Breast epithelium (tissue), 4 donors: ENCODE data around the gene SLC16A12. TPM values are rescaled to one million over a fixed set of nuclear protein-coding genes. Genes with fewer than 3 reads are reported as not detected.
A peak's percentile ranks its signal among the peaks of the same experiment; 100 is the strongest.

Source experiments
- DNase-seq, 2 donors: peaks; one replicate each; pipeline ENCODE4 v3.0.0-alpha.2; 2019; ENCODE audit warnings: low spot score in 2 of 2
- H3K27ac ChIP-seq, 2 donors: fragments of 200-600 bp; sonication (generic) in 1 of 2; one replicate each; pipeline ENCODE4 v1.5.1; 2016 to 2019; ENCODE audit warnings: mild to moderate bottlenecking in 1 of 2
- H3K27me3 ChIP-seq, 2 donors: fragments of 200-600 bp; sonication (generic) in 1 of 2; one replicate each; pipeline versions ENCODE4 v1.5.1 to v1.6.0; 2017 to 2019; ENCODE audit warnings: control low read depth in 1 of 2, mild to moderate bottlenecking in 1 of 2
- H3K36me3 ChIP-seq: fragments of 200-600 bp; one replicate; pipeline ENCODE4 v1.5.1; 2019
- H3K4me1 ChIP-seq, 2 donors: fragments of 200-600 bp; sonication (generic); one replicate each; pipeline ENCODE4 v1.5.1; 2016 to 2019; ENCODE audit warnings: control low read depth in 1 of 2
- H3K4me3 ChIP-seq, 3 donors: fragments of 200-600 bp; sonication (generic); 1 replicate in 2 of 3; 2 replicates in 1 of 3; pipeline ENCODE4 v1.5.1; 2016 to 2019; ENCODE audit warnings: mild to moderate bottlenecking in 3 of 3, moderate library complexity in 2 of 3
- H3K9me3 ChIP-seq, 2 donors: fragments of 200-600 bp; sonication (generic) in 1 of 2; one replicate each; pipeline ENCODE4 v1.5.1; 2016 to 2019; ENCODE audit warnings: control low read depth in 1 of 2
- CTCF ChIP-seq, 3 donors: fragments of 450-650 bp; IDR thresholded peaks; one replicate each; pipeline ENCODE4 v1.5.1; 2016 to 2017; ENCODE audit warnings: antibody characterized with exemption in 3 of 3, mild to moderate bottlenecking in 3 of 3, moderate library complexity in 3 of 3
- POLR2A ChIP-seq: fragments of 450-650 bp; IDR thresholded peaks from one replicate; pipeline ENCODE4 v1.6.1; 2016; ENCODE audit warnings: antibody characterized with exemption, mild to moderate bottlenecking, moderate library complexity
- POLR2AphosphoS5 ChIP-seq, 3 donors: sonication (generic); formaldehyde crosslinking; IDR thresholded peaks; one replicate each; pipeline ENCODE4 v1.6.1; 2017; ENCODE audit warnings: antibody characterized with exemption in 3 of 3
- intact Hi-C: fragments of 100-400 bp; cut with DNase I; formaldehyde crosslinking; loops from one replicate; pipeline ENCODE4 v1.15.1; 2023; ENCODE audit warnings: low total_unique reads
- total RNA-seq, 3 donors: library from RNA; depleted of rRNA; stranded (reverse); fragments of >200 nt; gene quantifications; one replicate each; pipeline ENCODE4 v1.1.0, GENCODE V29; 2016

Gene SLC16A12
- total RNA-seq, 3 donors from 2014 or later, result 2.6 to 4.8 (median 3.4) TPM

- Histone ChIP-seq H3K4me3 (no peak overlapping the region), H3K27ac (peak overlapping the region; percentile 66 to 79), H3K27me3 (no peaks in the 10 kb centered on the region), H3K36me3 (no peaks in the 10 kb centered on the region), H3K9me3 (no peaks in the 10 kb centered on the region), H3K4me1 (peaks cover 10 to 14% of the 10 kb centered on the region in 2 donors)
- intact Hi-C loops, result no loop called here
- TF ChIP-seq CTCF (IDR thresholded peaks at IDR 0.05) (no peak), POLR2AphosphoS5 (IDR thresholded peaks at IDR 0.05) (no peak), POLR2A (no peak)
- no peak for DNase-seq
Measured at GRCh38 chr10:89478739-89479654, 56.4 kb downstream of the SLC16A12 start.

GRCh38 chr10:89478085-89478738 lies 57.2 kb downstream of the SLC16A12 start:
- DNase-seq, result no peak
- H3K27ac ChIP-seq, result peak overlapping the region; percentile 66 to 79
- H3K27me3 ChIP-seq, result no peaks in the 10 kb centered on the region
- H3K4me3 ChIP-seq, result no peak overlapping the region
- H3K36me3 ChIP-seq, result no peaks in the 10 kb centered on the region
- peaks cover 10 to 14% of the 10 kb centered on the region in 2 donors for H3K4me1 ChIP-seq
- intact Hi-C loops, result no loop called here
- TF ChIP-seq POLR2AphosphoS5 (IDR thresholded peaks at IDR 0.05), result no peak
- TF ChIP-seq POLR2A, result no peak
- no peak for TF ChIP-seq CTCF (IDR thresholded peaks at IDR 0.05)
- H3K9me3 ChIP-seq, result no peaks in the 10 kb centered on the region

- Histone ChIP-seq H3K9me3 (no peaks in the 10 kb centered on the region), H3K27me3 (no peaks in the 10 kb centered on the region), H3K36me3 (no peaks in the 10 kb centered on the region), H3K4me1 (peaks cover 10 to 14% of the 10 kb centered on the region in 2 donors), H3K4me3 (no peak overlapping the region), H3K27ac (peak overlapping the region; percentile 67 to 77)
- DNase-seq, result no peak
- intact Hi-C loops, result no loop called here
- TF ChIP-seq POLR2A, result no peak
Measured at GRCh38 chr10:89476150-89476549, 59.2 kb downstream of the SLC16A12 start.

- H3K9me3 ChIP-seq, result no peaks in the 10 kb centered on the region
- H3K36me3 ChIP-seq, result no peaks in the 10 kb centered on the region
- intact Hi-C loops, result no loop called here
- no peak overlapping the region for H3K4me3 ChIP-seq
- no peak for DNase-seq
- H3K27me3 ChIP-seq, result no peaks in the 10 kb centered on the region
- H3K27ac ChIP-seq, result peak overlapping the region; percentile 67 to 77
- TF ChIP-seq CTCF (IDR thresholded peaks at IDR 0.05) (no peak), POLR2AphosphoS5 (IDR thresholded peaks at IDR 0.05) (peak in 1 of 3 donors; percentile 19), POLR2A (no peak)
- H3K4me1 ChIP-seq, result peaks cover 10 to 14% of the 10 kb centered on the region in 2 donors
Measured at GRCh38 chr10:89475591-89475998, 59.8 kb downstream of the SLC16A12 start.

GRCh38 chr10:89475125-89475524 lies 60.3 kb downstream of the SLC16A12 start:
- H3K36me3 ChIP-seq, result no peaks in the 10 kb centered on the region
- H3K27me3 ChIP-seq, result no peaks in the 10 kb centered on the region
- peaks cover 10 to 14% of the 10 kb centered on the region in 2 donors for H3K4me1 ChIP-seq
- H3K9me3 ChIP-seq, result no peaks in the 10 kb centered on the region
- H3K4me3 ChIP-seq, result no peak overlapping the region
- intact Hi-C loops, result no loop called here
- no peak for TF ChIP-seq POLR2AphosphoS5 (IDR thresholded peaks at IDR 0.05)
- TF ChIP-seq POLR2A, result no peak
- no peak for TF ChIP-seq CTCF (IDR thresholded peaks at IDR 0.05)
- peak in 1 of 2 donors; percentile 37 for DNase-seq
- H3K27ac ChIP-seq, result peak overlapping the region; percentile 67 to 77
